ENCODE data around the gene IL27RA. TPM values are rescaled to one million over a fixed set of nuclear protein-coding genes. Genes with fewer than 3 reads are reported as not detected.
"Not testable (repeated sequence)": the region's sequence is repeated elsewhere in the genome, so short reads cannot be mapped to it uniquely, and the experiment has no call there.

The IL27RA gene
- total RNA-seq, 1 donor from 2014 or later: 76.6 TPM

DNA sequence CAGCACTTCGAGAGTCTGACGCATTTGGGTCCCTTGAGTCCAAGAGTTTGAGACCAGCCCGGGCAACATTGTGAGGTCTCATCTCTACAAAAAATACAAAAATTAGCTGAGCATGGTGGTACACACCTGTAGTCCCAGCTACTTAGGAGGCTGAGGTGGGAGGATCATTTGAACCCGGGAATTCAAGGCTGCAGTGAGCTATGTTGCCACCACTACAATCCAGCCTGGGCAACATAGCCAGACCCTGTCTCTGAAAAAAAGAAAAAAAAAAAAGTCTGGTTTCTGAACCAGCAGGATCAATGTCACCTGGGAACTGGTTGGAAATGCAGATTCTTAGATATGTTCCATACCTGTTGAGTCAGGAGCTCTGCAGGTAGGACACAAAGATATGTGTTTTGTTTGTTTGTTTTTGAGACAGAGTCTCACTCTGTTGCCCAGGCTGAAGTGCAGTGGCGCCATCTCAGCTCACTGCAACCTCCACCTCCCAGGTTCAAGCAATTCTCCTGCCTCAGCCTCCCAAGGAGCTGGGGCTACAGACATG is 4.8 kb upstream of the IL27RA start:
- H3K27me3 Mint-ChIP-seq (ENCODE audit: low read depth); intact Hi-C loops (cut with micrococcal nuclease); H3K36me3 Mint-ChIP-seq (ENCODE audit: low read depth); H3K9me3 Mint-ChIP-seq; H3K4me1 Mint-ChIP-seq (ENCODE audit: low read depth); DNase-seq (ENCODE audit: low spot score); H3K4me3 Mint-ChIP-seq (ENCODE audit: low read depth); H3K27ac Mint-ChIP-seq: not testable (repeated sequence)

DNA sequence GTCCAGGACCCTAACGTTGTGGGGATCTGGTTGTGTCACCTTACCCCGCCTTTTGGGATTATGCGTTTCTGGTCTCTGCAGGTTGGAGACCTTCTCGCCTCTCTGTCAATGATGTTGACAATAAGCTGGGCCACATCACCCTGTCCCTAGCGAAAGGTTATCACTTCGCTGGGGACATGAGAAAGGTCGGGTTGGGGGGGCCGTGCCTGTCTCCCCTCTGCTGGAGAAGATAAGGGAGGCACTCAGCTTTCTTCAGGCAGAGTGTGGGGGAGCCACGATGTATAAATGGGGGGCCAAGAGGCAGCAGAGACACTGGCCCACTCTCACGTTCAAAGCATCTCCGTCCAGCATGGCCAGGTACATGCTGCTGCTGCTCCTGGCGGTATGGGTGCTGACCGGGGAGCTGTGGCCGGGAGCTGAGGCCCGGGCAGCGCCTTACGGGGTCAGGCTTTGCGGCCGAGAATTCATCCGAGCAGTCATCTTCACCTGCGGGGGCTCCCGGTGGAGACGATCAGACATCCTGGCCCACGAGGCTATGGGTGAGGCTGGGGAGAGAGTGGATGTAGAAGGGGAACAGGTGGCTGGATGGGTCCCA is 3.6 kb upstream of the IL27RA start, which contains the start of gene RLN3:
RLN3 (plus strand) TSS at position 293 of the 595 bp plus-strand sequence; CDS start at position 350, 57 bp downstream.
- Mint-ChIP-seq H3K4me3 (ENCODE audit: low read depth) (no peak within 1 kb of the TSS), H3K27me3 (ENCODE audit: low read depth) (no peaks in the 10 kb centered on the region)

DNA sequence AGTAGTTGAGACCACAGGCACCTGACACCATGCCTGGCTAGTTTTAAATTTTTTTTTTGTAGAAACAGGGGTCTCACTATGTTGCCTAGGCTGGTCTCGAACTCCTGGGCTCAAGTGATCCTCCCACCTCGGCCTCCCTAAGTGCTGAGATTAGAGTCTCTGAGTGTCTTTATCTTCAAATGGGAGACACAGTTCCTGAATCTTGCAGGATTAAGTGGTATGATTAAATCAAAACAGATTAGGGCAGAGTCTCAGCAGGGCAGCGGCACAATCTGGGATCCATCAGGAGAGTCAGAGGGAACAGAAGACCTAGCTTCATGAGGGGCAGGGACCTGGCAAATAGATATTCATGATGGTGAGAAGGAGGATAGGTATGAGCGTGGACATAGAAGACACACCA is 2.7 kb upstream of the IL27RA start:
- intact Hi-C loops (cut with micrococcal nuclease): no loop called here
- peaks cover 11% of the 10 kb centered on the region for H3K36me3 Mint-ChIP-seq (ENCODE audit: low read depth)
- H3K4me3 Mint-ChIP-seq (ENCODE audit: low read depth): no peak overlapping the region

More for the DNA sequence above, 3.6 kb upstream of the IL27RA start, which contains the start of gene RLN3:
- no peak for DNase-seq (ENCODE audit: low spot score)
- intact Hi-C loops (cut with micrococcal nuclease): no loop called here
- Mint-ChIP-seq H3K4me1 (ENCODE audit: low read depth) (peaks cover 11% of the 10 kb centered on the region), H3K27ac (no peak within 1 kb of the TSS), H3K9me3 (no peaks in the 10 kb centered on the region), H3K36me3 (ENCODE audit: low read depth) (peaks cover 9% of the 10 kb centered on the region)

DNA sequence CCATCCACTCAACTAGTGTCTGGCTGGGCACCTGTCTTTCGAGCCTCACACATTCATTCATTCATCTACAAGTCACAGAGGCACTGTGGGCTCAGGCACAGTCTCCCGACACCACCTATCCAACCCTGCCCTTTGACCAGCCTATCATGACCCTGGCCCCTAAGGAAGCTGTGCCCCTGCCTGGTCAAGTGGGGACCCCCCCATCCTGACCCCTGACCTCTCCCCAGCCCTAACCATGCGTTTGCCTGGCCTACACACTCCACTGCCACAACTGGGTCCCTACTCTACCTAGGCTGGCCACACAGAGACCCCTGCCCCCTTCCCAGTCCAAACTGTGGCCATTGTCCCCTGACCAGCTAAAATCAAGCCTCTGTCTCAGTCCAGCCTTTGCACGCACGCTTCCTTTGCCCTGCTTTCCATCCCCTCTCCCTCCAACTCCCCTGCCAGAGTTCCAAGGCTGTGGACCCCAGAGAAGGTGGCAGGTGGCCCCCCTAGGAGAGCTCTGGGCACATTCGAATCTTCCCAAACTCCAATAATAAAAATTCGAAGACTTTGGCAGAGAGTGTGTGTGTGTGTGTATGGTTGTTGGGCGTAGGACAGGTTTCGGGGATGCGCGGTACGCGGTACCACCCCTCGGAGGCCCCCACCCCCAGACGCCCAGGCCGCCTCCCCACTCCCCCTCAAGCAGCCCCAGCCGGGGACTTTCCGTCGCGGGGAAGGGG is 404 bp upstream of the IL27RA start:
- DNase-seq (ENCODE audit: low spot score): no peak
- peak overlapping the region; percentile 86 for H3K27ac Mint-ChIP-seq
- no peaks in the 10 kb centered on the region for H3K9me3 Mint-ChIP-seq
- H3K36me3 Mint-ChIP-seq (ENCODE audit: low read depth): peaks cover 23% of the 10 kb centered on the region
- intact Hi-C loops (cut with micrococcal nuclease): loop anchor here (5.0 kb wide), 1 partner anchor 79 kb away; the partner anchor contains the start of gene DCAF15
- no peaks in the 10 kb centered on the region for H3K27me3 Mint-ChIP-seq (ENCODE audit: low read depth)
- peaks cover 10% of the 10 kb centered on the region for H3K4me1 Mint-ChIP-seq (ENCODE audit: low read depth)
- peak overlapping the region; percentile 92 for H3K4me3 Mint-ChIP-seq (ENCODE audit: low read depth)

More for the DNA sequence above, 2.7 kb upstream of the IL27RA start:
- no peaks in the 10 kb centered on the region for H3K9me3 Mint-ChIP-seq
- DNase-seq (ENCODE audit: low spot score): no peak
- no peak overlapping the region for H3K27ac Mint-ChIP-seq
- H3K4me1 Mint-ChIP-seq (ENCODE audit: low read depth): peaks cover 9% of the 10 kb centered on the region
- H3K27me3 Mint-ChIP-seq (ENCODE audit: low read depth): no peaks in the 10 kb centered on the region

DNA sequence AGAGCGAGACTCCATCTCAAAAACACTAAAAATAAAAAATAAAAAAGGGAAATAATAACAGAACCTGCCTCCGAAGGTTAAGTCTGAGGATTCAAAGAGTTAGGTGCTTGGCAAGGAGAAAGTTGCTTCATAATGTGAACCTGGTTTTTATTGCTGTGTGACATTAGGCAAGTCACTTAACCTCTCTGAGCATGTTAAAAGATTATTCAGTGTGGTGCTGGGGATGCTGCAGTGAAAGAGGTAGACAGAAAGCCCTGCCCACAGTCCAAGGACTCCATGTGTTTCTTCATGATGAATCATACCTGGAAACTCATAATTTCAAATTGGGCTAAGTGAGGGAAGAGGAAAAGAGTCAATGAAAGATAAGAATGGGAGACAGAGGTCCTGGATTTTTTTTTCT is 2.4 kb downstream of the IL27RA start:
- Mint-ChIP-seq H3K9me3 (no peaks in the 10 kb centered on the region), H3K27me3 (ENCODE audit: low read depth) (no peaks in the 10 kb centered on the region), H3K4me3 (ENCODE audit: low read depth) (peak overlapping the region; percentile 43), H3K36me3 (ENCODE audit: low read depth) (peaks cover 48% of the 10 kb centered on the region), H3K27ac (peak overlapping the region; percentile 31), H3K4me1 (ENCODE audit: low read depth) (peaks cover 10% of the 10 kb centered on the region)
- intact Hi-C loops (cut with micrococcal nuclease): loop anchor here (5.0 kb wide), 1 partner anchor 82 kb away; the partner anchor contains the start of gene DCAF15
- DNase-seq (ENCODE audit: low spot score): no peak

DNA sequence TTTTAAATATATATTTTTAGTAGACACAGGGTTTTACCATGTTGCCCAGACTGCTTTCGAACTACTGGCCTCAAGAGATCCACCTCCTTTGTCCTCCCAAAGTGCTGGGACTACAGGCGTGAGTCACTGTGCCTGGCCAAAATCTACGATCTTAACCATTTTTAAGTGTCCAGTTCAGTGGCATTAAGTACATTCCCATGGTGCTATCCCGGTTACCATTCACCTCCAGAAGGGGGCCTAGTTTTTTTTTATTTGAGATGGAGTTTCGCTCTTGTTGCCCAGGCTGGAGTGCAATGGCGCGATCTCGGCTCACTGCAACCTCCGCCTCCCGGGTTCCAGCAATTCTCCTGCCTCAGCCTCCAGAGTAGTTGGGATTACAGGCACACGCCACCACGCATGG is 3.6 kb downstream of the IL27RA start:
- H3K27ac Mint-ChIP-seq; H3K4me3 Mint-ChIP-seq (ENCODE audit: low read depth); H3K9me3 Mint-ChIP-seq; intact Hi-C loops (cut with micrococcal nuclease); DNase-seq (ENCODE audit: low spot score); H3K27me3 Mint-ChIP-seq (ENCODE audit: low read depth): not testable (repeated sequence)
- H3K4me1 Mint-ChIP-seq (ENCODE audit: low read depth): peaks cover 10% of the 10 kb centered on the region
- peaks cover 61% of the 10 kb centered on the region for H3K36me3 Mint-ChIP-seq (ENCODE audit: low read depth)

DNA sequence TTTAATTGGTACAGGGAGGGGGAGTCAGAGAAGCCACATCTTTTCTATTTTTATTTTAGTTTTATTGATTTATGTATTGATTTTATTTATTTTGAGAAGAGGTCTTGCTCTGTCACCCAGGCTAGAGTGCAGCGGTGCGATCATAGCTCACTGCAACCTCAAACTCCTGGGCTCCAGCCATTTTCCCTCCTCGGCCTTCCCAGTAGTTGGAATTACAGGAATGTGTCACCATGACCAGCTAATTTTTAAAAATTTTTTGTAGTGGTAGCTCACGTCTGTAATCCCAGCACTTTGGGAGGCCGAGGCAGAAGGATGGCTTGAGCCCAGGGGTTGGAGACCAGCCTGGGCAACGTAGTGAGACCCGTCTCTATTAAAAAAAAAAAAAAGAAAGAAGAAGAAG is 4.1 kb downstream of the IL27RA start:
- H3K27me3 Mint-ChIP-seq (ENCODE audit: low read depth): no peaks in the 10 kb centered on the region
- H3K27ac Mint-ChIP-seq: no peak overlapping the region
- no peak for DNase-seq (ENCODE audit: low spot score)
- peaks cover 63% of the 10 kb centered on the region for H3K36me3 Mint-ChIP-seq (ENCODE audit: low read depth)
- no peaks in the 10 kb centered on the region for H3K9me3 Mint-ChIP-seq
- H3K4me3 Mint-ChIP-seq (ENCODE audit: low read depth): no peak overlapping the region
- peaks cover 10% of the 10 kb centered on the region for H3K4me1 Mint-ChIP-seq (ENCODE audit: low read depth)
- intact Hi-C loops (cut with micrococcal nuclease): no loop called here

DNA sequence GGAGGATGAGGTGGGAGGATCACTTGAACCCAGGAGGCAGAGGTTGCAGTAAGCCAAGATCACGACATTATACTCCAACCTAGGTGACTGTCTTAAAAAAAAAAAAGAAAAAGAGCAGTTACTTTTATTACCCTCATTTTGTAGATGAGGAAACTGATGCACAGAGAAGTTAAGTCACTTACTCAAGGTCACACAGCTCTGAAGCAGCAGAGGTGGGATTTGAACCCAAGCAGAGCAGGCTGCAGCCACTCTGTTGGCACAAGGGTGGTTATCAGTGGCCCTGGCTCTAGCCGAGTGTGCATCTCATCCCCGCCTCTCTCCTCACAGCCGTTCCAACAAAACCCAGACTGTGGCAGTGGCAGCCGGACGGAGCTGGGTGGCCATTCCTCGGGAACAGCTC is 7.6 kb downstream of the IL27RA start:
- Mint-ChIP-seq H3K27ac (no peak overlapping the region), H3K4me1 (ENCODE audit: low read depth) (peaks cover 4% of the 10 kb centered on the region), H3K9me3 (no peaks in the 10 kb centered on the region), H3K4me3 (ENCODE audit: low read depth) (no peak overlapping the region), H3K36me3 (ENCODE audit: low read depth) (peaks cover 69% of the 10 kb centered on the region), H3K27me3 (ENCODE audit: low read depth) (no peaks in the 10 kb centered on the region)
- no peak for DNase-seq (ENCODE audit: low spot score)
- intact Hi-C loops (cut with micrococcal nuclease): no loop called here

DNA sequence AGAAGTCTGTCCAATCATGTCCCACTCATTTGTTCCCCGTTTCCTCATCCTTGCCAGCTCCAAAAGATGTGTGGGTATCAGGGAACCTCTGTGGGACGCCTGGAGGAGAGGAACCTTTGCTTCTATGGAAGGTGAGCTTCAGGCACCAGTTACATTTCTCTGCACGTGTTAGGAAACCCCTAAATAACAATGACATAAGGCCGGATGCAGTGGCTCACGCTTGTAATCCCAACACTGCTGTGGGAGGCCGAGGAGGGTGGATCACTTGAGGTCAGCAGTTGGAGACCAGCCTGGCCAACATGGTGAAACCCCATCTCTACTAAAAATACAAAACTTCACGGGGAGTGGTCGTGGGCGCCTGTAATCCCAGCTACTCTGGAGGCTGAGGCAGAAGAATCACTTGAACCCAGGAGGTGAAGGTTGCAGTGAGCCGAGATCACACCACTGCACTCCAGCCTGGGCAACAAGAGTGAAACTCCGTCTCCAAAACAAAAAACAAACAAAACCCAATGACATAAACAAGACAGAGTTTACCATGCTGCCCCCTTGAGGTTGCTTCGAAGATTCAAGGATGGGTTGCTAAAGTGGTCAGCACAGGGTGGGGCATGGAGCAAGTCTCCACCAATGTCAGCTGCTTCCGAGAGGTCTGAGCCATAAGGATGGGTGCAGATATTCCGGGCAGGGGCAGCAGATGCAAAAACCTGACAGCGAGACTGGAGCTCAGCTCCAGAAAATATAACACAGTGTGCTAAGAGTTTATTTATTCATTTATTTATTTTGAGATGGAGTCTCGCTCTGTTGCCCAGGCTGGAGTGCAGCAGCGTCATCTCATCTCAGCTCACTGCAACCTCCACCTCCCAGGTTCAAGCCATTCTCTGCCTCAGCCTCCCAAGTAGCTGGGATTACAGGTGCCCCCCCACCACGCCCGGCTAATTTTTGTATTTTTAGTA is 11.4 kb downstream of the IL27RA start:
- intact Hi-C loops (cut with micrococcal nuclease); H3K4me3 Mint-ChIP-seq (ENCODE audit: low read depth); H3K9me3 Mint-ChIP-seq; H3K4me1 Mint-ChIP-seq (ENCODE audit: low read depth); H3K27me3 Mint-ChIP-seq (ENCODE audit: low read depth): not testable (repeated sequence)
- DNase-seq (ENCODE audit: low spot score): peak; percentile 26
- H3K36me3 Mint-ChIP-seq (ENCODE audit: low read depth): peaks cover 67% of the 10 kb centered on the region
- H3K27ac Mint-ChIP-seq: peak overlapping the region; percentile 75

DNA sequence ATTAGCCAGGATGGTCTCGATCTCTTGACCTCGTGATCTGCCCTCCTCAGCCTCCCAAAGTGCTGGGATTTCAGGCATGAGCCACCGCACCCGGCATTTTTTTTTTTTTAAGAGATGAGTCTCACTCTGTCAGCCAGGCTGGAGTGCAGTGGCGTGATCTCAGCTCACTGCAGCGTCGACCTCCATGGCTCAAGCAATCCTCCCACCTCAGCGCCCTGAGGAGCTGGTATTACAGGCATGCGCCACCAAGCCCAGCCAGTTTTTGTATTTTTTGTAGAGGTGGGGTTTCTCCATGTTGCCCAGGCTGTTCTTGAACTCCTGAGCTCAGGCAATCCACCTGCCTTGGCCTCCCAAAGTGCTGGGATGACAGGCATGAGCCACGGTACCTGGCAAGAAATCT is 16.3 kb downstream of the IL27RA start:
- DNase-seq (ENCODE audit: low spot score); H3K27me3 Mint-ChIP-seq (ENCODE audit: low read depth): not testable (repeated sequence)
- peaks cover 68% of the 10 kb centered on the region for H3K36me3 Mint-ChIP-seq (ENCODE audit: low read depth)

DNA sequence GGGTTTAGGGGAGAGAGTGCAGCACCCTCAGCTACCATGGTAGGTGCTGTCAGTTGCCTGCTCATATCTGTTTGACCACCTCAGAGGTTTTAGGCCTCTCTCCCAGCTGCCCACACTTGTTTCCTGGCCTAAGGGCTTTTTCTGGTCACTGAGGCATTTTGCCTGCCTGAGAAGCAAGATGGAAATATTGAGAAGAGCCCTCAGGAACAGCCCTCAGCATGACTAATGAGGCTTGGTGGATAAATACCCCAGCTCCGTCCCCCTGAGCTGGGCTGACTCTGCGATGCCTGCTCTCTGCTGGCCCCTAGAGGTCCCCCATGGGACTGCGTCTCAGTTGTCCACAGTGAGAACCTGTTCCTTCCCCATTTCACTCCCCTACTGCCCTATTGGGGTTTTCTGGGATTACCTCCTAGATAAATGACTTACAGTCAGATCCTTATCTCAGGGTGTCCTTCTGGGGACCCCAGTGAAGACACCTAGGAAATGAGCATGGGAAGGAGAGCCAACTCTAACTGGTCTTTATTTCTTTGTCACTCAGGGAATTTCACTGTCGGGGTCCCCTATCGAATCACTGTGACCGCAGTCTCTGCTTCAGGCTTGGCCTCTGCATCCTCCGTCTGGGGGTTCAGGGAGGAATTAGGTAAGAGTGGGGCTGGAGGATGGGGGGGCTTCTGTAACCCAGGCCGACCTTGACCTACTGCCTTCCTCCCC is 17.0 kb downstream of the IL27RA start:
- peaks cover 70% of the 10 kb centered on the region for H3K36me3 Mint-ChIP-seq (ENCODE audit: low read depth)
- intact Hi-C loops (cut with micrococcal nuclease): loop anchor here (1.0 kb wide), 1 partner anchor 168 kb away; no protein-coding TSS in a partner anchor

More for the DNA sequence above, 16.3 kb downstream of the IL27RA start:
- H3K9me3 Mint-ChIP-seq; H3K4me3 Mint-ChIP-seq (ENCODE audit: low read depth); H3K4me1 Mint-ChIP-seq (ENCODE audit: low read depth); H3K27ac Mint-ChIP-seq: not testable (repeated sequence)
- intact Hi-C loops (cut with micrococcal nuclease): loop anchor here (1.0 kb wide), 1 partner anchor 168 kb away; no protein-coding TSS in a partner anchor

DNA sequence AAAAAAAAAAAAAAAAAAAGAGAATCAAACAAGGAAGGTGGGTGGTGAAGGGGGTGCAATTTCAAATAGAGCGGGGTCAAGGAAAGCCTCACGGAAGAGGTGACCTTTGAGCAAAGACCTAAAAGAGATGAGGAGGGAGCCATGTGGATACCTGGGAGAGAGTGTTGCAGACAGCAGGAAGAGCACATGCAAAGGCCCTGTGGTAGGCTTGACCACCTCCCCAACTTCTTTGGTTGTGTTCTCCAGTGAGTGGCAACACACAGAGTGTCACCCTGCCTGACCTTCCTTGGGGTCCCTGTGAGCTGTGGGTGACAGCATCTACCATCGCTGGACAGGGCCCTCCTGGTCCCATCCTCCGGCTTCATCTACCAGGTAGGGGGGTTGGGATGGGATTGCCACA is 18.9 kb downstream of the IL27RA start:
- Mint-ChIP-seq H3K9me3 (no peaks in the 10 kb centered on the region), H3K36me3 (ENCODE audit: low read depth) (peaks cover 79% of the 10 kb centered on the region), H3K27me3 (ENCODE audit: low read depth) (peaks cover 2% of the 10 kb centered on the region), H3K4me3 (ENCODE audit: low read depth) (no peak overlapping the region), H3K27ac (no peak overlapping the region), H3K4me1 (ENCODE audit: low read depth) (no peaks in the 10 kb centered on the region)
- intact Hi-C loops (cut with micrococcal nuclease): no loop called here
- no peak for DNase-seq (ENCODE audit: low spot score)

More for the DNA sequence above, 17.0 kb downstream of the IL27RA start:
- Mint-ChIP-seq H3K27ac (no peak overlapping the region), H3K4me1 (ENCODE audit: low read depth) (no peaks in the 10 kb centered on the region), H3K4me3 (ENCODE audit: low read depth) (no peak overlapping the region), H3K27me3 (ENCODE audit: low read depth) (no peaks in the 10 kb centered on the region), H3K9me3 (no peaks in the 10 kb centered on the region)
- DNase-seq (ENCODE audit: low spot score): peak; percentile 53

All from activated T-helper 2 cell treated with anti-CD3 and anti-CD28 coated beads, Interferon-gamma antibody, Interleukin-2, Interleukin-4, amounts not matched to agents 10 μg/mL and 5 μg/mL and 100 μg/mL, durations not matched to agents 14 hours and 24 hours and 36 hours (primary cell).